OCI-LY7 (cell line): ENCODE measurements around the gene CXCL6. TPM values are rescaled to one million over a fixed set of nuclear protein-coding genes. Genes with fewer than 3 reads are reported as not detected.

ENCODE experiments used
- BruUV-seq: library from RNA; stranded (reverse); fragments of 400-500 nt; replicated peaks from 2 replicates; lab custom pipeline; 2021; lab: Mats Ljungman, UMichigan
- CTCF ChIA-PET: fragments of 300-600 bp; sonication (Branson Sonifier 250); formaldehyde crosslinking; loops from one replicate; lab custom pipeline; 2022; ENCODE audit warnings: antibody characterized with exemption; ENCODE audit not compliant: unreplicated experiment; lab: Charles Lee
- POLR2A ChIA-PET: fragments of 300-600 bp; sonication (Branson Sonifier 250); formaldehyde crosslinking; loops from one replicate; lab custom pipeline; 2022; ENCODE audit warnings: antibody characterized with exemption; lab: Charles Lee
- DNase-seq: peaks from one replicate; pipeline ENCODE4 v3.0.0-alpha.2; 2015; ENCODE audit warnings: low spot score
- H2AFZ ChIP-seq: fragments of 200-600 bp; sonication (generic), shearing (Covaris generic); 2 replicates; pipeline ENCODE4 v1.6.1; 2014; ENCODE audit warnings: mild to moderate bottlenecking, antibody characterized with exemption, low read length, moderate library complexity
- H3K27ac ChIP-seq: fragments of 200-600 bp; sonication (generic); 2 replicates; pipeline ENCODE4 v1.5.1; 2014; ENCODE audit warnings: mixed run types, low read depth, mild to moderate bottlenecking, moderate library complexity, low read length, inconsistent platforms; ENCODE audit not compliant: poor library complexity, severe bottlenecking
- H3K36me3 ChIP-seq: fragments of 200-600 bp; sonication (generic); 2 replicates; pipeline ENCODE4 v1.6.1; 2014; ENCODE audit warnings: mild to moderate bottlenecking, antibody characterized with exemption, low read length, moderate library complexity, mixed read lengths; ENCODE audit not compliant: insufficient read depth
- H3K4me1 ChIP-seq: fragments of 200-600 bp; sonication (generic); 2 replicates; pipeline ENCODE4 v1.5.1; 2014; ENCODE audit warnings: mild to moderate bottlenecking, low read length; ENCODE audit not compliant: insufficient read depth, poor library complexity, severe bottlenecking
- H3K4me2 ChIP-seq: fragments of 200-600 bp; sonication (generic); 2 replicates; pipeline ENCODE4 v1.6.1; 2014; ENCODE audit warnings: mild to moderate bottlenecking, low read length
- H3K4me3 ChIP-seq: fragments of 200-600 bp; sonication (generic); 2 replicates; pipeline ENCODE4 v1.5.1; 2014; ENCODE audit warnings: mild to moderate bottlenecking, low read depth, low read length; ENCODE audit not compliant: poor library complexity, severe bottlenecking
- H3K79me2 ChIP-seq: fragments of 200-600 bp; sonication (generic); 2 replicates; pipeline ENCODE4 v1.6.1; 2016; ENCODE audit warnings: low read depth, mild to moderate bottlenecking, low read length, moderate library complexity, mixed read lengths; ENCODE audit not compliant: insufficient read depth
- H3K9me2 ChIP-seq: fragments of 200-600 bp; sonication (generic); 2 replicates; pipeline ENCODE4 v1.6.1; 2016; ENCODE audit warnings: mild to moderate bottlenecking, low read length, mixed read lengths; ENCODE audit not compliant: insufficient read depth
- H3K9me3 ChIP-seq: fragments of 200-600 bp; sonication (generic); 2 replicates; pipeline ENCODE4 v1.6.1; 2014; ENCODE audit warnings: mild to moderate bottlenecking, mixed run types, low read length, mixed read lengths
- H4K20me1 ChIP-seq: fragments of 200-600 bp; sonication (generic); 2 replicates; pipeline ENCODE4 v1.6.1; 2014; ENCODE audit warnings: mild to moderate bottlenecking, antibody characterized with exemption, low read length, moderate library complexity, mixed read lengths; ENCODE audit not compliant: insufficient read depth
- CTCF ChIP-seq: fragments of 200-600 bp; sonication (generic); conservative IDR thresholded peaks from 2 replicates; pipeline ENCODE4 v1.5.1; 2014; ENCODE audit warnings: mild to moderate bottlenecking, antibody characterized with exemption, low read length, moderate library complexity, mixed read lengths
- EZH2phosphoT487 ChIP-seq: fragments of 200-600 bp; sonication (generic); IDR thresholded peaks from 2 replicates; pipeline ENCODE4 v1.6.1; 2018; ENCODE audit warnings: low read depth, borderline replicate concordance, mild to moderate bottlenecking, mixed run types, antibody characterized with exemption, low read length, moderate library complexity, mixed read lengths
- intact Hi-C: fragments of 100-400 bp; cut with micrococcal nuclease; formaldehyde crosslinking; loops from one replicate; pipeline ENCODE4 v1.10.0; 2022; ENCODE audit not compliant: unreplicated experiment
- total RNA-seq, 2 experiments: library from RNA; depleted of rRNA in 1 of 2; stranded (reverse); fragments of >200 nt in 1 of 2; shearing (Covaris generic) in 1 of 2; gene quantifications; 2 replicates each; pipeline ENCODE4 v1.2.3, GENCODE V29; 2014 to 2022

CXCL6 gene
- total RNA-seq, 2 experiments from 2014 or later = not detected

- Histone ChIP-seq H3K4me2 (no peak within 1 kb of the TSS), H2AFZ (no peak within 1 kb of the TSS), H3K4me3 (no peak within 1 kb of the TSS), H3K9me3 (no peaks in the 10 kb centered on the region), H3K9me2 (no peaks in the 10 kb centered on the region), H4K20me1 (no peaks in the 10 kb centered on the region), H3K27ac (no peak within 1 kb of the TSS), H3K4me1 (no peaks in the 10 kb centered on the region), H3K36me3 (no peaks in the 10 kb centered on the region), H3K79me2 (no peaks in the 10 kb centered on the region)
- TF ChIP-seq EZH2phosphoT487 (no peak), CTCF (no peak)
- ChIA-PET POLR2A (no interaction called here), CTCF (no interaction called here)
- BruUV-seq = no TSS peak
- no peak for DNase-seq
- intact Hi-C loops = no loop called here
Measured at GRCh38 chr4:73853246-73853704, 16.8 kb downstream of the CXCL6 start, which contains the start of gene PF4V1. PF4V1 (plus strand) TSS chr4:73853296; CDS start chr4:73853363, 67 bp downstream.

- ChIA-PET POLR2A (interaction anchor here (0.7 kb wide), 1 partner anchor 9 kb away, joined by 3 read pairs; no protein-coding TSS in a partner anchor), CTCF (interaction anchor here (0.6 kb wide), 1 partner anchor 14 kb away, joined by 3 read pairs; no protein-coding TSS in a partner anchor)
- no peak for DNase-seq
- Histone ChIP-seq H3K27ac (no peak overlapping the region), H3K4me3 (no peak overlapping the region), H4K20me1 (no peaks in the 10 kb centered on the region), H2AFZ (no peak overlapping the region), H3K9me2 (no peaks in the 10 kb centered on the region), H3K9me3 (no peaks in the 10 kb centered on the region), H3K4me2 (no peak overlapping the region), H3K4me1 (no peaks in the 10 kb centered on the region), H3K79me2 (no peaks in the 10 kb centered on the region), H3K36me3 (no peaks in the 10 kb centered on the region)
- intact Hi-C loops = no loop called here
- TF ChIP-seq EZH2phosphoT487 (no peak), CTCF (no peak)
- no TSS peak for BruUV-seq
Measured at GRCh38 chr4:73853718-73854473, 17.4 kb downstream of the CXCL6 start.

- no peaks in the 10 kb centered on the region for H3K9me3 ChIP-seq
- H3K36me3 ChIP-seq = no peaks in the 10 kb centered on the region
- CTCF ChIA-PET = no interaction called here
- no peaks in the 10 kb centered on the region for H3K4me1 ChIP-seq
- H4K20me1 ChIP-seq = no peaks in the 10 kb centered on the region
- no peaks in the 10 kb centered on the region for H3K79me2 ChIP-seq
- H3K9me2 ChIP-seq = no peaks in the 10 kb centered on the region
- POLR2A ChIA-PET = interaction anchor here (0.5 kb wide), 2 partner anchors 10 to 246 kb away, joined by 3 to 4 read pairs; no protein-coding TSS in a partner anchor
- BruUV-seq = no TSS peak
- no peak overlapping the region for H3K4me3 ChIP-seq
- no peak overlapping the region for H2AFZ ChIP-seq
- no peak for TF ChIP-seq CTCF
- no peak overlapping the region for H3K4me2 ChIP-seq
- no peak overlapping the region for H3K27ac ChIP-seq
- DNase-seq = no peak
- intact Hi-C loops = no loop called here
Measured at GRCh38 chr4:73855406-73855805, 18.9 kb downstream of the CXCL6 start.
